Stimulated activated naive CD4-positive, alpha-beta T cell (primary cell): ENCODE data around the gene GID8.

ENCODE experiments used
- DNase-seq, 6 experiments: peaks; one replicate each; lab custom pipeline; 2025; lab: John Stamatoyannopoulos, UW

Gene GID8

DNA sequence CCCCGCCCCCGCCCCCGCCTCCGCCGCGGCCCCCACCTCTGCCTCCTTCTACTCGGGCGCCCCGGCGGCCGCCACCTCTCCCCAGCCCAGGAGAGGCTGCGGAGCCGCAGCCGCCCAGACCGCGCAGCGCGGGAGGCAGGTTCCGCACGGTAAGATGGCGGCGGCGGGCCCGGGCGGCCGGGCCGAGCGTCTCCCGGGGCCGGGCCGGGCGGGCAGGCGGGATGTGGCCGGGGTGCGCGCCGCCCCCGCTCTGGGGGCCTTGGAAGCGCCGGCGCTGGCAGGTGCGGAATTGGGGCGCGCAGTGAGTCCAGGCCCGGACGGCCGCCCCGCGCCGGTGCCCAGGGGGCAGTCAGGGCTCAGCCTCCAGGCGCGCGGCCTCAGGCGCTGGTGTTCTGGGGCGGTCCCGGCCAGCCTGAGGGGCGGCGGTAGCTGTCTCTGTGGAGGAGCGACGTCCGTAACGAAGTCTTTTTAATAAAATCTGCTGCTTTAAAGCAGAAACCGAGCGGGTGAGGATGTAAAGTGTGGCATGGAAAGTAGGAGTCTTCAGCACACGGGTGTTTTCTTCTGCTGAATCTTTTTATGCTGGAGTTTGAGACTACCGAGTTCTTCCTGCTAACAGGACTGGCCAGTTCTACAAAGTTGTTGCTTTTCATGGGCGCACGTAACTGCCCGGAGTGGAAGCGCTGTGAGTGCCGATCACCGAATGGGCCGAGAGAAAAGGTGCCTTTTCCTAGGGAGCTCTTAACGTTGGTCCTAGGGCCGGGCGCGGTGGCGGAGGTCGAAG lies at the start of gene GID8:
Gene GID8, plus strand, starts transcription at position 43 of the 784 bp plus-strand sequence. CDS start 3,356 bp downstream, outside the sequence.
- DNase-seq: peak in 4 of 6 experiments; percentile 38 to 68 (median 62)

DNA sequence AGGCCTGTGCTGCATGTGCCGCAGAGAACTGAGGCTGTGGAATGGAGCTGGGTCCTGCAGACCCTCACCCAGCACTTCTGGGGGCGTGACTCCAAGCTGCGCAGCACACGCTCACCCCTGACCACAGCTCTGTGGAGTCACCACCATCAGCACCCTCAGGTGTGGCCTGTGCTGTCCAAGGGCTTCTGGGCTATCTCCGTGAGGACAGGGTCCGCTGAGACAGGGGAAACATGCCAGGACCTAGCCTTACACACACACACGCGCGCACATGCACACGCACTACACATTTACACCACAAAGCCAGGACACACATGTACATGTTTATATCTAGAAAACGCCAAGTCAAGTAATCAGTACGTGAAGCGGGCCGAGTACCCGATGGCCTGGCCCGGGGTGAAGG lies 49.5 kb upstream of the GID8 start:
- no peak for DNase-seq

DNA sequence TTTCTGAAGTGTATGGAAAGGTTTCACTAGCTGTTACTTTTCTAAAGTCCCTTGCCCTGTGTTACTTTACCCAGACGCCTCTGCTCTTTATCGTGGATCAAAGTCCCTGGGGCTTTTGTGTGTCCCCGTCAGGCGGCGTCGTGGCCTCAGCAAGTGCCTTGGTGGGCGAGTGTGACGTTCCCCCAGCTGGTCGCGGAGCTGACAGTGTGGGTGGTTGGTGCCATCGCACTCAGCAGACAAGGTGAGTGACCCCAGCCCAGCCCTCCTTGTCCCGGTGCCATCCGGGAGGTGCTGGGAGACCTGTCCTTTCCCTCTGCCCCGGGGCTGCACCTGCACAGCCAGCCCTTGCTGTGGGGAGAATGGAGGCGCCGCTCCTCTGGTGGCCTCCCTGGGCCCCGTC lies 49.0 kb upstream of the GID8 start:
- no peak for DNase-seq

DNA sequence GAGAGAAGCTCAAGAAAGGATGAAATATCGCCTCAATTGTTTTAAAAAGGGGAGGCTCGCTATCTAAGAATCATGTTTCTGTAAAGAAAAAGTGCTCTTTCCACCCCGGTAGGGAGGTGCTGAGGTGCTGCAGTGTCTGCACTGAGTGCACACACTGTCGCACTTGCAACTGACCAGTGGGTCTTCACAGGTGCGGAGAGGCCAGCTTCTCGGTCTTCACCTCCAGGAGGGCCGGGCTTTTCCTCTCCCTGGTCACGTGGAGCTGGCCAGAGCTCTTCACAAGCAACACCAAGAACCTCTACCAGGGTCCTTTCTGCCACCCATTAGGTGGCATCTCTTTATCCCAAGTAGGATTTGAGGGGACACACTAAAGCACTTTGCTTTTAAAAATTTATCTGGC lies 48.5 kb upstream of the GID8 start:
- no peak for DNase-seq

DNA sequence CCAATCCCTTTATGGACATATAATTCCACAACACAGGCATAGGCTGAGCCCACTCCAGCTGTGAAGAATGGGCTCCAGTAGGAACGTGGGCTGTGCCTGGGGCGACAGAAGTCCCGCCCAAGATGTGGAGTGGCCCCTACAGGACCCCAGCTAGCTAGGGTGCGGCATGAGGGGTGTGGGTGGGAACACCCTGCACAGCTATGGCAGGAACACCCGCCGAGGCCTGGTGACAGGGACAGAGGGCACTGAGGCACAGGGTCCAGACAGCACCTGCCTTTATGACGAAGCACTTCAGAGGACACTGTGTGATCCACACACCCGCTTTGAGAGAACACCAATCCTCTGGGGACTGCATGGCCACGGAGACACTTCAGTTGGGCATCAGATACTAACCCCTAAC lies 48.1 kb upstream of the GID8 start:
- DNase-seq: no peak

DNA sequence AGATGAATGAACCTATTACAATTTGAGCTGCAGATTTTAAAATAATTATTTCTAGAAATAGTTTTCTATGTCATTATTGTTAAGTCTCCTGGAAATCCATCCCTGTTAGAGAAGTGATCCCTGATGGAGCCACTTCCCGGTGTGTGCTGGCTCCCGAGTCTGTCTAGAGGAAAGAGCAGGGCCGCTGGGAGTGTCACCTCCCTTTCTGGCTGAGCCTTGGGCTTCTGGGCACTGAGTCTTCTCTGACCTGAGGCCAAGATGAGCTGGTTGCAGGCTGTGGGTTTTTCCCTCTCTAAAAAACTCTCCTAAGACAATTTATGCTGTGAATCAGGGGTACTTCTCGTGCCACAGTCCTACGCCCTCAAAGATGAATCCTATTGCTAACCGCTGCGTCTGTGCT lies 47.5 kb upstream of the GID8 start:
- DNase-seq: no peak

DNA sequence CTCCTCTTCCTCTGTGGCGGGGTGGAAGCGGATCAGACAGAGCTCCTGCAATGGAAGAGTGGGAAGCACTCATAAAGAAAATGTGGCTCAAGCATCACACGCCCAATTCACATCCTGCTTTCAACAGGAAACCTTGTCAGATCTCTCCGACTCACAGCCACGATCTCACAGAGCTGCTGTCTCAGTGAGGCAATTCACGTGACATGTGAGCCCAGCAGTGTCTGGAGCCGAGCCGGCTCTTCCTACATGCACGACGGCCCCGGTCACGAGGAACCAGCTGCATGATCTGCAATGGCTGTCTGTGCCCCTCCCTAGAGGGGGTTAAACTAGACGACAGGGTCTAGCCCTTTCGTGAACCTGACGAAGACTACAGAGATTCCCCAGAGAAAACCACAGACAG lies 46.8 kb upstream of the GID8 start:
- DNase-seq: peak; percentile 12 to 71 (median 61)

DNA sequence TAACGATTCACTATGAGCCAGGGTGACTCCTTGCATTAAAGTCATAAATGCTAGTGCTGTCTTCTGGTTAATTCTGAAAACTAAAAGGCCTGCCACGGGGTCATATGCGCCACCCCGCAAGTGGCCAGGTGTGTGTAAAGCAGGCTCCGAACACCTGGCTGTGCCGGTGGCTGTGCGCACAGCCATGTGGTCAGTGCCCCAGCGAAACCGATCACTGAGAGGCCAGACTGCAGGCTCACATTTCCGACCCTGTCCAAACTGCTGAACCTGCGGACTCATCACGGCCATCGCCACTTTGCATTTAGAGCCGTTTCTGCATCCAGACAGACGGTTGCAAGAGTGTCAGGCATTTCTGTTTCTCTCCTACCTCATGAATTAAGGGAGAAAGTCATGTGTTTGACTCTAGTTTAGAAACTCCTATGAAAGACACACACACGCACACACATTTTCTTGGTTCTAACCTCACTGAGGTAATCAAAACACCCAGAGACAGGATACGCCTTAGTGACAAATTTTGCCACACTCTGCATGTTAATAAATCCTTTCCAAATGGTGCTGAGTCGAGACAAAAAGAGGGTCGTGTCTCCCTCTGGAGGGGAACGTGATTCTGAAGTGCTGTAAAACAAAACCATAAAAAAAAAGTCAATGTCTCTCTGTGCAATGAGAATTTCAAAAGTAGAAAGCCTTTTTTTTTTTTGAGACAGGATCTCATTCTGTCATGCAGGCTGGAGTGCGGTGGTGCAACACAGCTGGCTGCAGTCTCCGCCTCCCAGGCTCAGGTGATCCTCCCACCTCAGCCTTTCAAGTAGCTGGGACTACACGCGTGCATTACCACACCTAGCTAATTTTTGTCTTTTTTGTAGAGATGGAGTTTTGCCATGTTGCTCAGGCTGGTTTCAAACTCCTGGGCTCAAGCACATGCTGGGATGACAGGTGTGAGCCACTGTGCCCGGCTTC lies 45.3 kb upstream of the GID8 start:
- DNase-seq: peak; percentile 16 to 79 (median 60)

DNA sequence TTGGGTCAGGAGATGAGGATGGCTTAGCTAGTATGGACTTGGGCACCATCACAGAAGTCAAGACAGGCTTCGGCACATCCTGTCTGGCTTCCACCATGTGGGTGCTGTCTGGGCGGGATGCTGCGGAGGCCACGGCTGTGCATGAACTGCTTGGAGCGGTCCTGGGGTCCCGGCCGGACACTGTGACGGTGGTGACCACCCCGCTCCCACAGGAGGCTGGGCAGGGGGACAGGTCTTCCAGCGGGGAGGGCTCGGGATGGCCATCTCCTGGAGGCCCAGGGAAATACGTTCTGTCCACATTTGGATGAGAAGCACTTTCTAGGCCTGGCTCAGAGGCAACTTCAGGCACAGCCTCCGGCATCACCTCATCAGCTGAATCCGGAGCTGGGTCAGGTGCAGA lies 44.2 kb upstream of the GID8 start:
- no peak for DNase-seq

DNA sequence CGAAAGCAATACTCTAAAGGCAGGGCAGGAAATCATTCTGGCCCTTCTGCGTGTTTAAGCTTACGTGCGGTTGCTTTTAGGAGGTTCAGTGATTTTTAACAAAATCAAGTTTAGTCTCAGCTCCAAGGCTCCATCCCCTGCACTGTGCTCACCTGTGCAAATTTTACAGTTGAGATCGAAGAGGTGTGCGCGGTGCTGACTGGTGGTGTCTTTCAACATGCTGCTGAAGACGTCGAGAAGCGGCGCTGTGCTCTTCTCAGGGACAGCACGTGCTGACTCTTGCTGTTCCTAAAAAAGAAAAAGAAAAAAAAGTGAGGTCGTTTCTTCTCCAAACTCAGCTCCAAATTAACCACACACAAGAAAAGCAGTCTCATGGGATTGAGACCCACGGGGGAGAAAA lies 43.7 kb upstream of the GID8 start:
- DNase-seq: no peak

DNA sequence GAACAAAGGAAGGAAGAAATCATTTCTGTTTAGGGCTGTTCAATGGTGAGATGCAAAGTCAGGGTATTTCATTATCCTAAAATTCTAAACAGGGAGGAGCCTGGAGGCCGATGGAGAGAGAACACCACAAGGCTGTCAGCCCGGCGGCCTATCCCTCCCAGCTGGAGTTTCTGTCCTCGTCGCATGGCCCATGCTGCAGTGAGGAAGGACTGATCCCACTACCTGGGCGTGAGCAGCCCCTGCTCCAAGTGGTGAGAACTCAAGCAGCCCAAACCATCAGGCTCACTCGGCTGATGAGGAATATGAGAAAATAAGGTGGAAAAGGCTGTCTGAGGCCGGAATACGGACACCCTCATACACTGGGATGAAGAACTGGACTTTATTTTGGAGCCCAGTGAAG lies 42.4 kb upstream of the GID8 start:
- no peak for DNase-seq

DNA sequence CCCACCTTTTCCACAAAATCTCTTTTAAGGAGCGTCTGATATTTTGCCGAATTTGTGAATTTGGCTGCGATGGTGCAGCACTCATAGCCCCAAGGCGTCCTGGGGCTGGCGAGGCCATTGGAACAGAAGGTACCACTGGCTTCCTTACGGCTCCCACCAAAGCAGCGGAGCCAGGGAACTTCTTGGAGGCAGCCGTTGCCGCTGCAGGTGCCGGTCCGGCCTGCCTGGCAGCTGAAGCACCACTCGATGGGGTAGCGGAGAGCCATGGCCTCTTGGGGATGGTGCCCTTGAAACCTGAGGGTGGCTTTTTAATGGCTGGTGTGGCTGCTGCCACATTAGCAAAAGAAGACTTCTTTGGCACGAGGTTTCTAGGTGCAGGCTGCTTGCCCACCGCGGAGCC lies 41.4 kb upstream of the GID8 start:
- DNase-seq: no peak

DNA sequence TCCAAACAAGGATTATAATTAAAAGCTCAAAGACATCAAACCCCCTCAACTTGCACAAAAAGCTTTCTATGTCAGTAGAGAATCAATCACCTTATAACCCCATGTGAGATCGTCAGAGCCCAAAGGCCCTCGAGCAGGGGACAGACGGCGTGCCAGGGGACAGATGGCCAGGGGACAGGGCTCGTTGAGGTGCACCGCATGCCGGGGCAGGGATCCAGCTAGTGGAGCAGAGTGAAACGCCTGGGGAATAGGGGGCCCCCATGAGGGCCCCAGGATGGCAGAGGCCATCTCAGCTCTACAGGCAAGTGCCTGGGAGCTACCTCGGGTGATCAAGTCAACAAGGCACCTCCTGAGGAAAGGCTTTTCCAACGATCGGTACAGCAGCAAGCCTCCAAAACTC lies 40.3 kb upstream of the GID8 start:
- no peak for DNase-seq

DNA sequence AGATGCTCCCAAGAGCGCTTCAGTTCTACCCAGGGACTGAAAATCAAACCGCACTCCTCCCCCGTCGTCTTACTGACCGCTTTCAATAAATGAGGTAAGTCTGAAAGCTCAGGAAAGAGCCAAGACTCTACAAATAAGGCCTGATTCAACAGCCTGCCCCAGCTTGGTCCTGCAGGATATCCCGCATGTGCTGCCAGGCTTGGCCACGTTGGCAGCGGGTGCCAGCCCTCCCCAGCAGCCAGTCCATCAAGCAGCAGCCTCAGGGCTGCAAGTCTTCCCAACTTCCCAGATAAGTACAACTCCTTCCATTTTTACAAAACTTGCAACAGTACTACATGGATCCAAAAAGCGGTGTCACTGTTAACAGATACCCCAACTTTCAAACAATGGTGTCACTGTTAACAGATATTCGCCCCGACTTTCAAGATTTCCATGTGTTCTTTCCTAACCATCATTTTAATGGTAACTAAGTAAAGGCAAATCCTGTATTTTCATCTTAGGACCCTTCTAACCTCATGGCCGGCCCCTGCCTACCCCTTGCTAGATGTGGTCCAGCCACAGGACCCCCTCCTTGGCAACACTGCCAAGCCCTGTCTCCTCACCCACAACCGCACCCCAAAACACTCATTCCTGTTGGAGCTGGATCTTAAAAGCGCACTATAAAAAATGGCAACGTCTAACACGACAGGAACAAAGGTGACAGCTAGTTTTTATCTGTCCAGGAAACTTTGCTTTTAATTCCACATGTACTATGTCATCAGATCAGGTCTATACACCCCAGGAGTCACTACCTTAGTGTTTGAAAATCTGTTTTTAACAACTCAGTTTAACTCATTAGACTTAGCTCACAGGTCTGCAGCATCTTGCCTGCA lies 39.6 kb upstream of the GID8 start:
- no peak for DNase-seq

DNA sequence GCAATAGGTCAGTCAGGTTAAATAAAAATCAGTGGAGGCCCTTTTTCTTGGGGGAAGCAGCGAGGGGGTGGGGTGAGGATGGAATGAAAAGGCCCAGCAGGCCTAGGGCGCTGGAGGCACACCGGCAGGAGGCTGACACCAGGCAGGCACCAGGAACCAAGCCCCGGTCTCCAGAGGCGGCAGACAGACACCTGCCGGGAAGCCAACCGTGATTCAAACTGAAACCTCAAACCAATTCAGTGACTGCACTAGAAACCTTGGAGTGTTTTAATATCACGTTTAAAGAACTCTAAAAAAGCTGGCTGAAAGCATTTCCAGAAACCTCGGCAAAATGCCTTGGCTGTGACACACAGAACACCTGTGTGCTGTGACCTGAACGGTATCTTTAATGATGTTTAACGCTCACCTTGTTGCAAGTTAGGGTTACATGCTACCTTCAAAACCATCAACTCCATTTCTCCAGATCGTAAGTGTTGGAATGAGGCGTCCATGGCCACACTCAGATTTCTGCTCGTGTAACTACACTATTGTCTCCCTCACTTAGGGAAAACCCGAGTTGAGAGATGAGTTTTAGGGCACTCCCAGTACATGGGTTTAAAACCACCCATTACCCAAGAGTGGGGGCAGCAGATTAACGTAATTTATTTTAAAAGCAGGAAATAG lies 38.8 kb upstream of the GID8 start:
- DNase-seq: no peak

DNA sequence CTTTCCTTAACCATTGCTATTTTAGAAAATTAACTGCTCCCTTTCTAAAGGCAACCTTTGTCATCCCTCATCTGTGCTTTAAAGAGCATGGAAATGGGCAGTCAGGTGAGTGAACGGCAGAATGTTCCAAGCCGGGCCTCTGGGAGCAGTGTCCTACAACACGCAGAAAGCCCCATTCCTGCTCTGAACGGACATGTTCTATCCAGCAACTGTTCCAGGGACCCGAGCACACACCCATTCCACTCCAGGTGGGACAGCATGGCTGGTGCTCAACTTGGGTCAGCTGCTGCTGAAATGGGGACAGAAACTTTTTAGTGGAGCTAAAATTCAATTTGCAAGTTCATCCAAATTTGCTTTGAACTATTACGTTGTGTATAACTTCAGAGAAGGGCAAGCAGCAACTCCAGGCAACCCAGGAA lies 38.3 kb upstream of the GID8 start:
- DNase-seq: no peak

DNA sequence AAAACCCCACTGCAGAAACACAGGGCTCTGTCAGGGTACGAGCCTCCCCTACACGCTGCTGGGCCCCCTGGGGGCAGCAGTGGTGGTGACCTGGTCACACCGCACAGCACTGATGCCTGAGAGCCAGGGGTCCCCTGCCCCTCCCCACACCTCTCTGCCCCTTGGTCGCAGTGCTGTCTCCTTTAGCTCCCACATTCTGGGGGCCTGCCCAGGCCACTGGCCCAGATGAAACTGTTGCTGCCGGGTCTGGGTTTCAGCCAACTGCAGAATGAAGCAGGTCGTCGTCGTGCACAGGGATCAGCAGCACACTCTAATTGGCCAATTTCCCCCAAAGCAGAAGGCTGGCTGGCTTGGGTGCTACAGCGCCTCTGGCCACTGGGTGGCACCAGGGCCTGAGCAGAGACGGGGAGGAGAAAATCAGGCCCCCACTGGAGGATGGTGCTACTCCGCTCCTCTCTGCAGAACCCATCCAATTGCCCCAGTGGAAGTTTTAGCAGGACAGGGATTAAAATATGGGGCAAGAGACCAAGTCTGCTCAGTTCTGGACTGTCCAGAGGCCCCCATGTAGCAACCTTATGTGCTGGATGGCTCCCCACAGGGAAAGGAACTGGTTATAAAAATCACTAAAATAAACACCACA lies 37.8 kb upstream of the GID8 start:
- DNase-seq: peak; percentile 61 to 80 (median 70)

DNA sequence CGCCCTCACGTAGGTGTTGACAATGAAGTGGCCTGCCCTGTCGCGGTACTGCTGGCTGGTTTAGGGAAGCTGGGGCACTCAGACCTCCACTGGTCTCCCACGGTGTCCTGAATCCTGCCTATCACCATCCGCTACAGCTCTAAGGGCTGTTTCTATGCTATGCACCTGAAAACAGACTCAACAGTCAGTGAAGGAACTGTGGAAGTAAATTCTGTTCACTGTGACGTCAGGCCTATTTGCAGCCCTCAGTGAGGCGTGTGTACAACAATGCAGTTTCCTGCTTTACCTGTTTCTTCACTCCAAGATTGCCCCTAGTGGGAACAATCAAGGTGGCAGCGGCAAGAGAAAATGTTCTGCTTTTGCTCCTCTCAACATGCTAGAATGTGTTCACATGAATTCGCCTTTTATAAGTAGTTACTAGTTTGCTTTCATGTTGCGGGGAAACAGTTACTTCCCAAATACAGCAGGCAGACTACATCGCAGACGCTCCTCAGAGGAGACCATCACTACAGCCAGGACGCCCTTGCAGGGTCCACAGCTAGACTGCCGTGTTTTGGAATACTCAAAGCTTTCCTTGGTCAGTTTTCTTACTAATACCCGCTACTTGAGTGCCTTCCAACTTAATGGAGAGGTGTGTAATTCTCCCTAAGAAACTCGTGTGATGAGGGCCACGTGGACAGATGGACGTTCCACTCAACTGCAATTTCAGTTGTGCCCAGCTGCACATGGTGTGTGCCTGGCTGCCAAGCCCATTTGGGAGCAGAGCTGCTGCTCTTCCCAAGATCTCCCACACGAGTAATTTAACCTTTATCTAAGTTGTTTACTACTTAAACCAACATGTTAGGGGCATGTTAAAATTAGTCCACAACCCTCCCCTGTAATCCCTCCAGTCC lies 37.0 kb upstream of the GID8 start:
- peak; percentile 21 to 59 (median 45) for DNase-seq

DNA sequence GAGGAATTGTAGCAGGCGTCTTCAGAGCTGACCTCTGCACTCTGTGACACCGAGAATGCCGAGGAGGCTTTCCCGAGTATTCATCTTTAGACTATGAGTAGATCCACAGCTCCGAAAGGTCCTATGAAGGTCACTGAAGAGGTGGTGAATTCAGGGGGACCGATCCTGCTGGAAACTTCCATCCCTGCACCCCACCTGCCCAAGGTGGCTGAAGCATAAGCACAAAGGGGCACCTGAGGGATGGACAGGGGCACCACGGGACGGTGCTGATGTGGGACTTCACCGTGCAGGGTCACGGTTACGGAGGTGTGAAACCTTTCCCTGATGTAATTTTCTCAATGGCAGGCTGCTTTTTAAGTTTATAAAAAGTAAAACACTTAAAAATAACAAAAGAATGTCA lies 36.1 kb upstream of the GID8 start:
- DNase-seq: no peak
